ENCODE results near the gene ANO3.
"Not testable (repeated sequence)": the region's sequence is repeated elsewhere in the genome, so short reads cannot be mapped to it uniquely, and the experiment has no call there.

The ANO3 gene

DNA sequence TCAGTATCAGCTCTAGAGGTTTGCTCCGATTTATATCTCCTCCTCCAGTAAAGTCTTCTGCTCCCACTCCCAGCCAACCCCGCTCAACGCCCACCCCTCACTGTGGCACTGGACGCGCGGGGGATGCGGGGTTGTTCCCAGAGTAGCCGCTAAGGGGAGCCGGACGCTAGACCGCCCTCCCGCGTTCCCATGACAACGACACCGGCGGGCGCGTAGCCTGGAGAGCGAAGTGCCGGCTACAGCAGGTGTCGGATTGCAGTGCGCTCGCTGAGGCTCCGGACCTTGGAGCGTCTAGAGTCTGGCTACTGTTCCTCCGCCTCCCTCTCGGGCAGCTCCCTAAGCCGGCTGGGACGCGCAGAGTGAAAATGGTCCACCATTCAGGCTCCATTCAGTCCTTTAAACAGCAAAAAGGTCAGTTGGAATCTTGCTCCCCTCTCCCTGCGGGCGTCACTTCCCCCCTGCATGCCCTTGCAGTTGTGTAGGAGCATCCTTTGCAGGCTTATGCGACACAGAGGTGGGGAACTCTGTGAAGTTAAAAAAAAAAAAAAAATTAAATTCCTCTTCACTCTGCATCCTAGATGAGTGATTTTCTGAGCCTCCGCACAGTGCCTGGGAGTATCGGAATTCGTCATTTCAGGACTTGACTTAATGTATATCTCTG is at the start of gene ANO3:
TSS of gene ANO3 (plus strand) at position 220 of the 661 bp plus-strand sequence. CDS start at position 366, 146 bp downstream.
- no peak for DNase-seq (ENCODE audit: insufficient read length, low spot score)
- FAIRE-seq = no peak
- TF ChIP-seq POLR2A (IDR thresholded peaks at IDR 0.05; ENCODE audit: low read depth, low read length) = no peak

DNA sequence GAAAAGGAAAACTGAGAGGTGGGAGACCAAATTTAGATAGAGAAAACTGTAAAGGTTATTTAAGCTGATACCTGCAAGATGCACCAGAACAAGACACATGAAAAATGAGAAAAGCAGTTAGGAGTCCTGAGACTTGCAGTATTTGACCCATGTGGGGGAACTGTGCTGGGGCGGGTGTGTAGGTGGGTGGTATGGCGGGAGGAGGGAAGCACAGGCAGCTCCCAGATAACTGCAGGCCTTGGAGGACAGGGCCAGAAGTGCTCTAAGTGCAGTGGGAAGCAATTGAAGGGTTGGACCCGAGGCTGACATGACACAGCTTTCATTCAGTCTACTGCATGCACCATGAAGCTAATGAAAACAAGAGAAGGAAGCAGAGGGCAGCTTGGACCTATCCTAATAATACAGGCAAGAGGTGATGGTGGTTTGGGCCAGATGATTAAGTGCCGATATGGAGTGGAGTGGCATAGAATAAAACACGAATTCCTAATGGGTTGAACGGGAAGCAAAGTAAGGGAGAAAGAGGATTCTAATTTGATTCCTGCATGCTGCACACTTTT is 48.0 kb upstream of the ANO3 start:
- DNase-seq (ENCODE audit: insufficient read length, low spot score) = no peak
- TF ChIP-seq POLR2A (IDR thresholded peaks at IDR 0.05; ENCODE audit: low read depth, low read length) = no peak
- no peak for FAIRE-seq

DNA sequence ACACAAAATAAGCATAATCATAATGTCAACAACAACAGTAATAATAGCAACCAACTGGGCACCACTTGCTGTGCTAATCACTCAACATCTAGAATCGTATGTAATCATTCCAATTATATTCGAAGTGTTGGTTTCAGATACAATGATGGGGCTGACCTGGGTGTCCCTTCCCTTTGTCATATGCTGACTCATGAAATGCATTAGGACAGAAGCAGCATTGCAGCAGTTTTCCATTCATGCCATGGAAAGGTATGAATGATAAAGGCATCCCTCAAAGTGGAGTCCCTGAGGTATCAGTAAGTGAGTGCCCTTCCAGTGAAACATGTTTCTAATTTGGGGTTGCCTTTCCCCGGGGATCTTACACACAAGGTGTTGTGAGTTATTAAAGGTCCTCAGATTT is 46.3 kb upstream of the ANO3 start:
- FAIRE-seq (no peak), DNase-seq (ENCODE audit: insufficient read length, low spot score) (no peak)
- no peak for TF ChIP-seq POLR2A (IDR thresholded peaks at IDR 0.05; ENCODE audit: low read depth, low read length)

DNA sequence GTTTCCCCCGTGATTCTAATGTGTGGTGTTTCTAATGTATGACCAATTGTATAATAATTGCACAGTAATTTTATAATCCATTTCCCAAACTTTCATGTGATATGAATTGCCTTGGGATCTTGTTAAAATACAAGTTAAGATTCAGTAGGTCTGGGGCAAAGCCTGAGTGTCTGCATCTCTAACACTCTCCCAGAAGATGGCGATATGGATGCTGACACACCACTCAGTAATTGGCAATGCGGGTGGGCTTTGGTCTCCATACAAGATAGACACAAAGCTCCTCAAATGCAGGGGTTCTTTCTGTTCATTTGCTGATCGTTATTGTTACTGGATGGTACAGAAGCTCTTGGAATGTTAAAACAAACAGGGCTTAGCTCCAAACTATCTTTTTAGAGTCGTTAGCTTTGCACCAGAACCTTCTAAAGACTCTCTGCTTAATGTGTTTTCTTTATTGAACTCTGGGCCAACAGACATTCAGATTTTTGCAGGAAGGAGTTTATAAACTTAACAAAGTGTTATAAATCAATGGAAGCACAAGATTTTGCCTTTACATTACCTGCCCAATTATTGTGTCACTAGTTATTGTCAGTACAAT is 45.4 kb upstream of the ANO3 start:
- FAIRE-seq (peak; percentile 81), DNase-seq (ENCODE audit: insufficient read length, low spot score) (no peak)
- no peak for TF ChIP-seq POLR2A (IDR thresholded peaks at IDR 0.05; ENCODE audit: low read depth, low read length)

DNA sequence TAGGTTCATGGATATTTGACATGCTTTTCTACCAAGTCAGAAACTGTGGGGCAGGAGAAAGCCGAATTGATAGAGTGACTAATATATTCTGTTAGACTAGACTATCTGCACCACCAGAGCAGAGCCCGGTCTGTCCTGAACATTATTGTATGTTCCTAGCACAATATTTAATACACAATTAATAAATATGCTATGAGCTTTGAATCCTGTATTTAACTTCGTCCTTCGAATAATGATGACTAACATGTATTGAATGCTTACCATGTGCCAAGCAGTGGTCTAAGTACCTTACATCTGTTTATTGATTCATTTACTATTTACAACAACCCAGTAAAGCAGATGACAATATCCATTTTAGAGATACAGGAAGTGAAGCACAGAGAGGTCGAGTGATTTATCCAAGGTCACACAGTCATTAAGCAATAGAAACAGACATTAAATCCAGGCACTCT is 44.8 kb upstream of the ANO3 start:
- no peak for TF ChIP-seq POLR2A (IDR thresholded peaks at IDR 0.05; ENCODE audit: low read depth, low read length)
- DNase-seq (ENCODE audit: insufficient read length, low spot score) = no peak
- FAIRE-seq = no peak

DNA sequence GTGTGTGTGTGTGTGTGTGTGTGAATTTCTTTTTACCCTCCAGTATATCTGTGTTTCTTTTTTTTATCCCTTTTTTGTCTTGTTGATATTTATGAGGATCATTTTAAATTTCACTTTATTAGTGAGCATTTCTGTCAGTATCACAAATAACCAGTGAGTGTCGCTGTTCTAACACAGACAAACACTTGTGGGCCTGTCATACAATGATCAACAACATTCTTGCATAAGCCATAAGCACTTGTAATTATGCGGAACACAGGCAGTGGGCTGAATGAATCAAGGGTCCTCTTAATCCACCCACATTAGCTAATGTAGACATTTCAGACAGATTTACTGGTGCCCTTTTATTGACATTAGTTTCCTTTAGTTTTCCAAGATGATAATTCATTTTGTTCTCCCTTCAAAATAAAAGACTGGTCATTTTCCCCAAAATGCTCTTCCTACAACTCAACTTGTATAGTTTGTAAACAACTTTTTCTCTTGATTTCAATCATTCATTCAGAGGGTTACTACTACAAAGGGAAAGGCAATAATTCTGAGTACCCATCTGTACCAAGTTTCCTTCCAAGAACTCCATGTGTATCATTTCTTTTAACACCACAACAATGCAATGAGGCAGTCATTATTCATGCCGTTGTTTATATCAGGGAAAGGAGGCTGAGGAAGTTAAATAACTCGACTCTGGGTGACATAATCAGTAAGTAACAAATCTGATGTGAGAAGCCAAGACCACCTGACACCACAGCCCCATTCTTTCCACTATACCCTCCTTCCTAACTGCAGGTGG is 34.5 kb upstream of the ANO3 start:
- no peak for TF ChIP-seq POLR2A (IDR thresholded peaks at IDR 0.05; ENCODE audit: low read depth, low read length)
- FAIRE-seq (peak; percentile 64), DNase-seq (ENCODE audit: insufficient read length, low spot score) (no peak)

DNA sequence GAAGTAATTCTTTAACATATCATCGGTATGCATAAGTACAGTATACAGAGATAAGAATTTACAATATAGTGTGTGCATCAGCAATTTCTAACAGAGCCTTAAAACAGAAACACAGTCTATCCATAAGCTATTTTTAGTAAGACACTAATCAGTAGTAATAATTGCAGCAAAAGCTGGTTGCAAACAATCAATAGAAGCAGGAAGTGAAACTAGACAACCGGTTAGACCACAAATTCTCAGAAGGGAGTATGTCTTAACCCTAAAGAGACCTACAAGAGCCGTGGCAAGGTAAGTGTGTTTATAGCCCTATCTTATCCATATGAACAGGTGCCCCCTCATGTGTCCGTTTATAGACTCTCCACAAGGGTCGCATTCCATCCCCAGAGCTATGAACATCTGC is 15.6 kb upstream of the ANO3 start:
- FAIRE-seq; DNase-seq (ENCODE audit: insufficient read length, low spot score): not testable (repeated sequence)

DNA sequence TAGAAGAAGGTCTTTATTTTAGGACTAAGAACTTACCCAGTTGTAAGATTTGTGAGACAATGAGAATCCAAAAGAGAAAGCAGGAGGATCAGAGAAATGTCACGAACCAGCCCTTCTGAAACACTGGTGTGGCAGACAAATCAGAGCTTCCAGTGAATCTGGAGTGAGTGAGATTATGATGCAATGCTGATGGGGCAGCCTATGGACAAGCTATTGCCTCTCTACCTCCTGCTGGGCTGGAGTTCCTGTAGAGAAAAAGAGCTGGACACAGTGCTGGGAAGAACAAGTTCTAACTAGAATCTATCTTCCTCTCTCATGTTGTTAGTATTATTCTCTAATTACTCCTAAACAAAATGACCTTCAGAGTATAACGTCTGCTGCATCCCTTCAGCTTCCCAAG is 12.0 kb upstream of the ANO3 start:
- DNase-seq (ENCODE audit: insufficient read length, low spot score) = no peak
- TF ChIP-seq POLR2A (IDR thresholded peaks at IDR 0.05; ENCODE audit: low read depth, low read length) = no peak
- no peak for FAIRE-seq

DNA sequence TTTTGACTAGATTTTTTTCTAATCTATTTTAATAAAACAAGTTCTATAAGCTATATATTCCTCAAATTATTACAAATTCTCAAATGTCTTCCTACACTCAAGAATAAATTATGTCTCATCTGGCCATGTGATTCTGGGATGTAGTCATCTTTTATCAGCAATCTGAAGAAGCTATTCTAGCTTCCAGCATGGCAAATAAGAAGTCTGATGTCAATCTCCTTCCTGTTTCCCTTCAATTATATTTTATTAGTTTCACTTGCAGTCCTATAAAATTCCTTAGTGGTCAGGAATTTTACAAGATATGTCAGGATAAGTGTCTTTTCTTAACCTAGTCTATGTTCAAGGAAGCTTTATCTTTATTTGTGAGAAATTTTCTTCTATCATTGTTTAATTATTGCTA is 10.4 kb upstream of the ANO3 start:
- DNase-seq (ENCODE audit: insufficient read length, low spot score) (no peak), FAIRE-seq (no peak)

DNA sequence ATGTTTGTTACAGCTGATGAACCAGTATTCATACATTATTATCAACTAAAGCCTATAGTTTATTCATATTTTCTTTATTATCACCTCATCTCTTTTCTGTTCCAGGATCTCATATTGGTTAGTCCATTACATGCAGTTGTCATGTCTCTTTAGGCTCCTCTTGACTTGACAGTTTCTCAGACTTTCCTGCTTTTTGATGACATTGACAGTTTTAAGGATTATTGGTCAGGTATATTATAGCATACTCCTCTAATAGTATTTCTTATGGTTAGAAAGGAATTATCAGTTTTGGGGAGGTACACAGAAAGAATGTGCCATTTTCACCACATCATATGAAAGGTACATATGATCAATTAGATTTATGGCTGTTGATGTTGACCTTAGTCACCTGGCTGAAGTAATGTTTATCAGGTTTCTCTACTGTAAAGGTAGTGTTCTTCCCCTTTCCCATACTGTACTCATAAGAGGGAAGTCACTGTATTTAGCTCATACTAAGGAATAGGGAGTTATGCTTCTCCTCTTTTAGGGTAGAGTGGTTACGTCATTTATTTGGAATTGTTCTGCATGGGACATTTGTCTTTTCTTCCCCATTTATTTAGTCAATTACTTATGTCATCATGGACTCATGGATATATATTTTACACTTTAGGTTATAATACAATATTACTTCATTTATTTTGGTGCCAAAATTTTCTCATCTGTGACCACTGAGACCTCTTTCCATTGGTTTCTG is 9.4 kb upstream of the ANO3 start:
- FAIRE-seq (no peak), DNase-seq (ENCODE audit: insufficient read length, low spot score) (no peak)
- no peak for TF ChIP-seq POLR2A (IDR thresholded peaks at IDR 0.05; ENCODE audit: low read depth, low read length)

More for the DNA sequence above, 10.4 kb upstream of the ANO3 start:
- no peak for TF ChIP-seq POLR2A (IDR thresholded peaks at IDR 0.05; ENCODE audit: low read depth, low read length)

DNA sequence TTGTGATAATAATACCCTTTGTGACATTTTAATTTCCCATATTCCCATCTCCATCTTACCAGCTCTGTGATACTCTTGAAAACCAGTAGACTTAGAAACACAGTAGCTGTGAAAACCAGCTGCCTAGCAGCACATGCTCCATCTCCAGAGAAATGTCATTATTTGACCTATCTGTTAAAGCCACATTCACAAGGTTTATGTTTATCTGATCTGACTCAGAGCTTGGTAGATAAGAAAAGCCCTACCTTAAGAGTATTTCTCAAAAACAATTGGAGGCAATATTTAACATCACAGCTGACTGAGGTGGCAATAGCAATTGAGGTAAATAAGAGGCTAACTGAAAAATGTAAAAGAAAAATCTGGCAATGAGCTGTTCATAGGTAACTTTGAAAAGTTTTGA is 8.1 kb upstream of the ANO3 start:
- no peak for FAIRE-seq
- DNase-seq (ENCODE audit: insufficient read length, low spot score) = no peak
- TF ChIP-seq POLR2A (IDR thresholded peaks at IDR 0.05; ENCODE audit: low read depth, low read length) = no peak

DNA sequence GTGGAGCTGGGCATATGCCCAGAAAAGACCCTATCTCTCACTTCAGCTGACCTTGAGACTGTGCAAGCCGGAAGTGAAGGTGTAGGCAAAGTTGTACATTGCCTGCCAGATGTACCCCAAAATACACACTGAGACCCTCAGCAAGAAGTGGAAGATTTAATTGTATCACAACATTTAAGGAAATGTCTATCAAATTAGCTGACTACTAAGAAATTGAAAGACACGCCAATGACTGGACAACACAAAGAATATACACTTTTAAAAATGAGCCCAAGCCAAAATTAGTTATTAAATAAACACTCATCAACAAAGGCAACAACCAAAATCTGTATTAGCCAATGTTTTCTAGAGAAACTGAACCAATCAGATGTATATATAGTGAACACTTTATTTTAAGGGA is 7.7 kb upstream of the ANO3 start:
- no peak for FAIRE-seq
- no peak for DNase-seq (ENCODE audit: insufficient read length, low spot score)
- no peak for TF ChIP-seq POLR2A (IDR thresholded peaks at IDR 0.05; ENCODE audit: low read depth, low read length)

DNA sequence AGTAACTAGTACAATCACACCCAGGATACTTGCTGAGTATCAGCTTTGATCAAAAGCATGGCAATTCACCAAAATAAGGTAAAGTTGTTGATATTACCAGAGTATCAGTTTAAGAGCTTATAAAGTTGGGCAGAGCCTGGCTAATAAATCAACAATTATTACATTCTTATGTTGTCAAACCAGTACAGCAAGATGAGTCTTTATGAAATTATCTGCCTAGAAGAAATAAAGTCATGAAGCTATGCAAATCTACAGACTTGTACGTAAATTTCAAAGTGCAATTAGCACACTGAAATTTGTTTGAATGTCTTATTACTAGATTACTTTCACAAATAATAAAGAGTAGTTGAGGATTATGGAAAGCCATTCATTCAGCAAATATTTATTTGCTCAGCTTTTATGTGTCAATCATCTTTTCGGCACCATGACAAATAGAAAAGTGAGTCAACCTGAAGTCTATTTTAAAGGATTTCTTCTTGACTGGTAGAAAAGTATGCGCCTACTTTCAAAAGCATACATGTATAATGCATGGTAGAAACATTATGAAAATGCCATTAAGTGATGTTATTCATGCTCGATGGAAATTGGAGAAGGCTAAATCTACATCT is 5.0 kb upstream of the ANO3 start:
- FAIRE-seq = no peak
- TF ChIP-seq POLR2A (IDR thresholded peaks at IDR 0.05; ENCODE audit: low read depth, low read length) = no peak
- no peak for DNase-seq (ENCODE audit: insufficient read length, low spot score)

All from H54 (cell line).